ENCODE data around the gene KTN1.

Gene KTN1

DNA sequence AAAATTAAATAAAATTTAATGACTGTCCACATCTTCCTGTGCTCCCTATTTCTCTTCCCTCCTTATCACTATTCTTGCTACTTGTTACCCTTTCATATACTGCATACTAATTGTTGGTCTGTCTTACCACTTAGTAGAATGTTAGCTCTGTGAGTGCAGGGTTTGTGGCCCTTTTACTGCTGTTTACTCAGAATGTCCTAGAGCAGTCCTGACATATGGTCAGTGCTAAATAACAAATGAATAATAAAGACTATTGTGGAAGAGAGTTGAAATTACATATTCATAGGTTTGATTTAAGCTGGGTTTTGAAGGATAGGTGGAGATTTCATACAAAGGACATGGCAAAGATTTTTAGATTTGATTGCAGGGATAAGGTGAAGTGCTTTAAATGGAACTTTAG lies 24.5 kb downstream of the KTN1 start:
- no peak overlapping the region for H2AFZ ChIP-seq (ENCODE audit: low read depth, low read length)
- H3K36me3 ChIP-seq (ENCODE audit: insufficient read depth, low read length), result no peaks in the 10 kb centered on the region

DNA sequence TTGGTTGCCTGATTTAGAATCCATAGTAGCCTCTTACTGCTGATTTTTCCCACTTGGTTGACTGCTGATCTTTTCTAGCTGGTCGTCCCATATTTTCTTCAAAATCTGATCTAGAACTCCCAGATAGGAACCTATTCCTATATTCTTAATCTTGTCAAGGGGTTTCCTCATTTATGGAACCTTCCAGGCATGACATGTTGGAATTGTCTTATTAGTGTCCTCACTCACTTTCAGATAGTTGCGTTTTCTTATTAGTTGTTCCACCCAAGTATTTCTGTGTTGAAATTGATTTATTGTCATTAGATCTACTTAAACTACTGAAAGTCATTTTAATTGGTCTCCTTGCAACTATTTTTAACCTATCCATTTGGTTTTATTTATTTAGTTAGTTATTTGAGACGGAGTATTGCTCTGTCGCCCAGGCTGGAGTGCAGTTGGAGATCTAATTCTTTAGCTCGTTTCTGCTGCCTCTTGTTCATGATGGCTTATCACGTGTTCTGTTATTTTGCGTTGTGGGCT lies 25.0 kb downstream of the KTN1 start:
- peaks cover 2% of the 10 kb centered on the region for H3K9me3 ChIP-seq (ENCODE audit: low read length)
- H3K27me3 ChIP-seq (ENCODE audit: insufficient read depth, low read length), result no peaks in the 10 kb centered on the region
- no peak overlapping the region for H2AFZ ChIP-seq (ENCODE audit: low read depth, low read length)
- peaks cover 15% of the 10 kb centered on the region for H3K4me1 ChIP-seq (ENCODE audit: insufficient read depth, low read length)
- H3K4me3 ChIP-seq (ENCODE audit: low read length), result no peak overlapping the region
- no peaks in the 10 kb centered on the region for H3K36me3 ChIP-seq (ENCODE audit: insufficient read depth, low read length)

More for the DNA sequence above, 24.5 kb downstream of the KTN1 start:
- Histone ChIP-seq H3K4me3 (ENCODE audit: low read length) (no peak overlapping the region), H3K27me3 (ENCODE audit: insufficient read depth, low read length) (no peaks in the 10 kb centered on the region), H3K4me1 (ENCODE audit: insufficient read depth, low read length) (peaks cover 11% of the 10 kb centered on the region), H3K9me3 (ENCODE audit: low read length) (peaks cover 2% of the 10 kb centered on the region)

DNA sequence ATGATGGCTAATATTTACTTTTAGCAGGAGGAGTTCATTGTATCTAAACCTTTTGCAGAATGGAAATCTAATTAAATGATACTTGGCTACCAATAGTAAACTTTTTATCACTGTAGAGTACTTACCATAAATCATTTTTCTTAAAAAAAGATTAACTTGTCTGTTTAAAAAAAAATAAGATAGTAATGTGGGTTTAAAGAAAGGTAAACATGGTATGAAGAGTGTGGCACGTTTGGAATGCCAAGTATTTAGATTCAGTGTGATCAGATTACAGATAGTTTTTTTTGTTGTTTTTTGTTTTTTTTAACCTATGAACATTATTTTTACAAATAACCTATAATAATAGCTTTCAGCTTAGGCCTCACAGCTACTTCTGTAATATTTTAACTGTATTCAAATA lies 25.8 kb downstream of the KTN1 start:
- Histone ChIP-seq H3K4me3 (ENCODE audit: low read length) (no peak overlapping the region), H2AFZ (ENCODE audit: low read depth, low read length) (no peak overlapping the region), H3K36me3 (ENCODE audit: insufficient read depth, low read length) (no peaks in the 10 kb centered on the region), H3K27me3 (ENCODE audit: insufficient read depth, low read length) (no peaks in the 10 kb centered on the region), H3K4me1 (ENCODE audit: insufficient read depth, low read length) (peaks cover 18% of the 10 kb centered on the region), H3K9me3 (ENCODE audit: low read length) (peaks cover 2% of the 10 kb centered on the region)

DNA sequence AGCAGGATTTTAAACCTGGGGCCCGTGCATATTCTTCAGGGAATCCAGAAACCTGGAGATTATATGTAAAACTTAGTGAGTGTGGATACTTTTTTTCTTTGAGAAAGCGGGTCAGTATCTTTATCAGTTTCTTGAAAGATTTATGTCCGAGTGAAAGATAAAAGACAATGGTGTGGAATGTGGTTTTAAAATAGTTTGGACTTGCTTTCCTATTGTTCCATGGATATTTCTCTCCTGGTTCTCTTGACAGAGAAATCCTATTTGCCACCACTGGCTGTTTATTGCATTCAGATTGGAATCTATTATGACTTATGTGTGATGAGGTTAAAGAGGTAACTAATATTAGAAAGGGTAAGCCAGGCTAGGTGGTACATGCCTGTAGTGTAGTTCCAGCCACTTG lies 27.4 kb downstream of the KTN1 start:
- Histone ChIP-seq H3K9me3 (ENCODE audit: low read length) (peaks cover 2% of the 10 kb centered on the region), H3K4me3 (ENCODE audit: low read length) (no peak overlapping the region), H2AFZ (ENCODE audit: low read depth, low read length) (no peak overlapping the region), H3K36me3 (ENCODE audit: insufficient read depth, low read length) (no peaks in the 10 kb centered on the region), H3K27me3 (ENCODE audit: insufficient read depth, low read length) (no peaks in the 10 kb centered on the region), H3K4me1 (ENCODE audit: insufficient read depth, low read length) (peaks cover 18% of the 10 kb centered on the region)

DNA sequence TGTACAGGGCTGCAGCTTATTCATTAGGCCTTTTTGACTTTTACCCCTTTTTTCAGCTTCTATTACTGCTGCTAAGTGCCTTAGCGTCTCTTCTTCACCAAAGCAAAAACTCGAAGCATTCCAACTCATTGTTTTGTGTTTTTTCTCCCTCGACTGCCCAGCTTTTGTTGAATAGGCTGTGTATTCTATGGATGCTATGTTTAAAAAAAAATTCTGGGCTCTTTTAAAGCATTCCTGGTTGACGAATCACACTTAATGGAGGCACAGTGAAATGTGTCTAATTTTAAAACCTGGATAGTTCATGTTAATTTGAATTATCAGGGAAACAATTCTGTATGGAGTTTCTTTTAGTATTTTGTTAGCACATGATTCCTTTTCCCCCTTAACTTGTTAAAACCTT lies 29.7 kb downstream of the KTN1 start:
- Histone ChIP-seq H3K9me3 (ENCODE audit: low read length) (no peaks in the 10 kb centered on the region), H3K36me3 (ENCODE audit: insufficient read depth, low read length) (peaks cover 8% of the 10 kb centered on the region), H3K4me1 (ENCODE audit: insufficient read depth, low read length) (peaks cover 18% of the 10 kb centered on the region), H3K4me3 (ENCODE audit: low read length) (no peak overlapping the region), H2AFZ (ENCODE audit: low read depth, low read length) (no peak overlapping the region), H3K27me3 (ENCODE audit: insufficient read depth, low read length) (no peaks in the 10 kb centered on the region)

DNA sequence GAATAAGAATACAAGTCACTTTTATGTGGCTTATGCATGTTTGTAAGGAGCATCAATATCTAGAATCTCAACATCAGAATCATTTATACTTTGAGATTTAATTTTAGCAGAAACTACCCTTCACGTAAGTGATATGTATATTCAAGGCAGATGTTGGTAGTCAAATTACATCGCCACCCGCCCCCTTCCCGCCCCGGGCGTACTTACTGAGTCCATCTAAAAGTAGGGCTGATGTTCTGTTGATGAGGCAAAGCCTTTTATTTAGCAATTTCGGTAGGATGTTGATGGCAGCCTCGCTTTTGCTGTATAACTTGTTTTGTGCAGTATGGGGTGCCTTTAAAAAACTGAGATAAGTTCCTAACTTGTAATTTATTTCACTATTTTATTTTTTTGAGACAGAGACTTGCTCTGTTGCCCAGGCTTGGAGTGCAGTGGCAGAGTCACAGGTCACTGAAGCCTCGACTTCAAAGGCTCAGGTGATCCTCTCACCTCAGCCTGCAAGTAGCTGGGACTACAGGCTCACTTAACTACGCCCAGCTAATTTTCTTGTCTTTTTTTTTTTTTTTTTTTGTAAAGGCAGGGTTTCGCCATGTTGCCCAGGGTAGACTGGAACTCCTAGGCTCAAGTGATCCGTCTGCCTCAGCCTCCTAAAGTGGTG lies 30.8 kb downstream of the KTN1 start:
- H3K9me3 ChIP-seq (ENCODE audit: low read length), result no peaks in the 10 kb centered on the region
- H3K4me1 ChIP-seq (ENCODE audit: insufficient read depth, low read length), result peaks cover 18% of the 10 kb centered on the region
- H3K4me3 ChIP-seq (ENCODE audit: low read length), result no peak overlapping the region
- no peak overlapping the region for H2AFZ ChIP-seq (ENCODE audit: low read depth, low read length)
- H3K27me3 ChIP-seq (ENCODE audit: insufficient read depth, low read length), result no peaks in the 10 kb centered on the region
- H3K36me3 ChIP-seq (ENCODE audit: insufficient read depth, low read length), result peaks cover 16% of the 10 kb centered on the region

DNA sequence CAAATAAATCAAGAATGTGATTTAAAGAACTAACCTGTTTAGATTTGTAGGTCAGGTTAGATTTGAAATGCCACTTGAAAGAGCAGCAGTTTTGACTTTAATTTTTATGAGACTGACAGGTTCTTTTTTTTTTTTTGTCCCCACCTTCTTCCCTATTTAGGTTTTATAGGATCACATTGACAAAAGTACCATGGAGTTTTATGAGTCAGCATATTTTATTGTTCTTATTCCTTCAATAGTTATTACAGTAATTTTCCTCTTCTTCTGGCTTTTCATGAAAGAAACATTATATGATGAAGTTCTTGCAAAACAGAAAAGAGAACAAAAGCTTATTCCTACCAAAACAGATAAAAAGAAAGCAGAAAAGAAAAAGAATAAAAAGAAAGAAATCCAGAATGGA lies 31.9 kb downstream of the KTN1 start:
- Histone ChIP-seq H3K4me1 (ENCODE audit: insufficient read depth, low read length) (peaks cover 16% of the 10 kb centered on the region), H3K4me3 (ENCODE audit: low read length) (no peak overlapping the region), H3K9me3 (ENCODE audit: low read length) (no peaks in the 10 kb centered on the region), H2AFZ (ENCODE audit: low read depth, low read length) (no peak overlapping the region), H3K27me3 (ENCODE audit: insufficient read depth, low read length) (no peaks in the 10 kb centered on the region), H3K36me3 (ENCODE audit: insufficient read depth, low read length) (peaks cover 26% of the 10 kb centered on the region)

DNA sequence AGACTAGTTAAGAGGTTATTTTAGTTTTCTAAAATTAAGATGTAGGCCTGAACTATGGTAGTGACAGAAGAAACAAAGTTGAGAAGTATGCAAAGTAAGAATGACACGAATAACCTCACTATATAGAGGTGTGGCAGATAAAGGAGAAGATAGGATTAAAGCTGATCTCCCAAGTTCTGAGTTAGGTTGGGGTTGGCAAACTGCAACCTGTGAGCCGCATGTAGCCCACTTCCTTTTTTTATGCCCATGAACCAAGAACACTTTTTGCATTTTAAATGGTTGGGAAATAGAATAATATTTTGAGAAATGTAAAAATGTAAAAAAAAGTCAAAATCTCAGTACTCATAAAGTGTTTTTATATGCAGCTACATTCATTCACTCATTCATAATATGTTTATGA lies 34.3 kb downstream of the KTN1 start:
- Histone ChIP-seq H2AFZ (ENCODE audit: low read depth, low read length) (no peak overlapping the region), H3K27me3 (ENCODE audit: insufficient read depth, low read length) (no peaks in the 10 kb centered on the region), H3K9me3 (ENCODE audit: low read length) (peaks cover 6% of the 10 kb centered on the region), H3K4me1 (ENCODE audit: insufficient read depth, low read length) (peaks cover 8% of the 10 kb centered on the region), H3K36me3 (ENCODE audit: insufficient read depth, low read length) (peaks cover 49% of the 10 kb centered on the region), H3K4me3 (ENCODE audit: low read length) (no peak overlapping the region)

DNA sequence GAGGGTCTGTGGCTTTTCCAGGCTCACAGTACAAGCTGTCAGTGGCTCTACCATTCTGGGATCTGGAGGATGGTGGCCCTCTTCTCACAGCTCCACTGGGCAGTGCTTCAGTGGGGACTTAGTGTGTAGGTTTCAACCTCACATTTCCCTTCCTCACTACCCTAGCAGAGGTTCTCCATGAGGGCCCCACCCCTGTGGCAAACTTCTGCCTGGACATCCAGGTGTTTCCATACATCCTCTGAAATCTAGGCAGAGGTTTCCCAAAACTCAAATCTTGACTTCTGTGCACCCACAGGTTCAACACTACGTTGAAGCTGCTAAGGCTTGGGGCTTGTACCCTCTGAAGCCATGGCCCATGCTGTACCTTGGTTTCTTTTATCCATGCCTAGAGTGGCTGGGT lies 40.3 kb downstream of the KTN1 start:
- Histone ChIP-seq H3K27me3 (ENCODE audit: insufficient read depth, low read length) (no peaks in the 10 kb centered on the region), H3K4me1 (ENCODE audit: insufficient read depth, low read length) (no peaks in the 10 kb centered on the region), H3K4me3 (ENCODE audit: low read length) (no peak overlapping the region), H3K9me3 (ENCODE audit: low read length) (peaks cover 23% of the 10 kb centered on the region), H2AFZ (ENCODE audit: low read depth, low read length) (no peak overlapping the region), H3K36me3 (ENCODE audit: insufficient read depth, low read length) (peaks cover 72% of the 10 kb centered on the region)

DNA sequence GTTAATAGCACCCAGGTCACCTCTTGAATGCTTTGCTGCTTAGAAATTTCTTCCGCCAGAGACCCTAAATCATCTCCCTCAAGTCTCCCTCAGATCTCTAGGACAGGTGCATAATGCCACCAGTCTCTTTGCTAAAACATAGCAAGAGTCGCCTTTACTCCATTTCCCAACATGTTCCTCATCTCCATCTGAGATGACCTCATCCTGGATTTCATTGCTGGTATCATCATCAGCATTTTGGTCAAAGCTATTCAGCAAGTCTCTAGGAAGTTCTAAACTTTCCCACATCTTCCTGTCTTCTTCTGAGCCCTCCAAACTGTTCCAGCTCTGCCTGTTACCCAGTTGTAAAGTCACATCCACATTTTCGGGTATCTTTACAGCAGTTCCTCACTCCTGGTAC lies 41.0 kb downstream of the KTN1 start:
- H3K27me3 ChIP-seq (ENCODE audit: insufficient read depth, low read length), result no peaks in the 10 kb centered on the region
- H3K4me1 ChIP-seq (ENCODE audit: insufficient read depth, low read length), result no peaks in the 10 kb centered on the region
- H2AFZ ChIP-seq (ENCODE audit: low read depth, low read length), result no peak overlapping the region
- H3K36me3 ChIP-seq (ENCODE audit: insufficient read depth, low read length), result peaks cover 66% of the 10 kb centered on the region
- peaks cover 23% of the 10 kb centered on the region for H3K9me3 ChIP-seq (ENCODE audit: low read length)
- no peak overlapping the region for H3K4me3 ChIP-seq (ENCODE audit: low read length)

DNA sequence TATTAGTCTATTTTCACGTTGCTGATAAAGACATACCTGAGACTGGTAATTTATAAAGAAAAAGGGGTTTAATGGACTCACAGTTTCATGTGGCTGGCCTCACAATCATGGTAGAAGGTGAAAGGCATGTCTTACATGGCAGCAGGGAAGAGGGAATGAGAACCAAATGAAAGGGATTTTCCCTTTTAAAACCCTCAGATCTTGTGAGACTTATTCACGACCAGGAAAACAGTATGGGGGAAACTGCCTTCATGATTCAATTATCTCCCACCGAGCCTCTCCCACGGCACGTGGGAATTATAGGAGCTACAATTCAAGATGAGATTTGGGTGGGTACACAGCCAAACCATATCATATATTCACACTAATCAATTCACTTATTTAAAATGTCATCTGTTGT lies 41.4 kb downstream of the KTN1 start:
- Histone ChIP-seq H3K4me1 (ENCODE audit: insufficient read depth, low read length) (no peaks in the 10 kb centered on the region), H3K36me3 (ENCODE audit: insufficient read depth, low read length) (peaks cover 62% of the 10 kb centered on the region), H2AFZ (ENCODE audit: low read depth, low read length) (no peak overlapping the region), H3K4me3 (ENCODE audit: low read length) (no peak overlapping the region), H3K9me3 (ENCODE audit: low read length) (peaks cover 23% of the 10 kb centered on the region), H3K27me3 (ENCODE audit: insufficient read depth, low read length) (no peaks in the 10 kb centered on the region)

DNA sequence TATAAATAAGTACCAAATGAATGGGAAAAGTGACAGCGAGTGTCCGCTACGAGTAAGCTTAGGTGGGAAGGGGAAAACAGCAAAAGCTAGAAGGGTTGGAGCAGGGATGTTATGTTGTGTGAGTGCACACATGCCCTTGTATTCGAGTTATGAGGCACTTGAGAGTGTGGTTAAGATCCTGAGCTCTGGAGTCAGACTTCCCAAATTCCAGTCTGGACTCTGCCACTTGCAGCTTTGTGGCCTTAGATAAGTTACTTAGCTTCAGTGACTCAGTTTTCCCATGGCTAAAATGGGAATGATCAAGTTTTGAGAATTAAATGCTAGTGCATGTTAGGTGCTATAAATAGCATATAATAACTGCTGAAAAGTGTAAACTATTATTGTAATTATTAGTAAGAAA lies 44.9 kb downstream of the KTN1 start:
- H2AFZ ChIP-seq (ENCODE audit: low read depth, low read length), result no peak overlapping the region
- peaks cover 51% of the 10 kb centered on the region for H3K36me3 ChIP-seq (ENCODE audit: insufficient read depth, low read length)
- H3K9me3 ChIP-seq (ENCODE audit: low read length), result peaks cover 14% of the 10 kb centered on the region
- H3K4me3 ChIP-seq (ENCODE audit: low read length), result no peak overlapping the region
- H3K4me1 ChIP-seq (ENCODE audit: insufficient read depth, low read length), result no peaks in the 10 kb centered on the region
- no peaks in the 10 kb centered on the region for H3K27me3 ChIP-seq (ENCODE audit: insufficient read depth, low read length)

DNA sequence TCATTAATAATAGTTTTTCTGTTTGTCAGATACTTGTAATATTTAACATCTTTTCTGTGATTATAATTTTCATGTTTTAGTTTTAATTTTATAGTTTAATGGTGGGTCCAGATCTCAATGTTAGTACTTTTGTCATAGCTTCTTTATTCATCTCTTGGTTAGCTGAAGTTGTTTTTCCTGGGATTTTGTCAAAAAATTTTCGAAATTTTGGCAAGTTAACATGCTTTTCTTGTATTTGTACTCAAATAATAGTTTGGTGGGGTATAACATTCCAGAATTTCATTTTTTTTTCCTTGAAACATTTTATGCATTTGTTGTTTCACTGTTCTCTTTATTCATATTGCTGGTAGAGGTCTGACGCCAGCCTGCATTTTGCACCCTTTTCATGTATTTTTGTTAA lies 45.5 kb downstream of the KTN1 start:
- no peaks in the 10 kb centered on the region for H3K4me1 ChIP-seq (ENCODE audit: insufficient read depth, low read length)
- H2AFZ ChIP-seq (ENCODE audit: low read depth, low read length), result no peak overlapping the region
- peaks cover 8% of the 10 kb centered on the region for H3K9me3 ChIP-seq (ENCODE audit: low read length)
- H3K4me3 ChIP-seq (ENCODE audit: low read length), result no peak overlapping the region
- H3K27me3 ChIP-seq (ENCODE audit: insufficient read depth, low read length), result no peaks in the 10 kb centered on the region
- peaks cover 51% of the 10 kb centered on the region for H3K36me3 ChIP-seq (ENCODE audit: insufficient read depth, low read length)

DNA sequence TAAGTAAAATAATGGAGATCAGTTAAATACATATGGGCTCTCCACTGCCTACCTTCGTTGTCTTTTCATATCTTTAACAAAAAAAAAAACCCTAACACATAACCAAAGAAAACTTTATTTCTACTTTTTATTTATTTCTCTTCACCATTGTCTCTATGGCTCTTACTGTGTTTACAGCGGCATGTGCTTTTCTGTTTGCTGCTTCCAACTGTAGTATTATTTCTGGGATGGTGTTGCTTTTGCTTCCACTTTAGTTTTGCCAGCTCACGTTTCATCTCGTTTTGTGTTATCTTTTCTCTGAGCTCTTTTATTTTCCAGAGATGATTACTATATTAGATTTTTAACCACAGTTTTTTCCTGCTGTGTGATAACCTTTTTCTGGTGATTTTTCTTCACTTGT lies 46.1 kb downstream of the KTN1 start:
- Histone ChIP-seq H3K4me3 (ENCODE audit: low read length) (no peak overlapping the region), H3K36me3 (ENCODE audit: insufficient read depth, low read length) (peaks cover 48% of the 10 kb centered on the region), H2AFZ (ENCODE audit: low read depth, low read length) (no peak overlapping the region), H3K9me3 (ENCODE audit: low read length) (peaks cover 3% of the 10 kb centered on the region), H3K4me1 (ENCODE audit: insufficient read depth, low read length) (no peaks in the 10 kb centered on the region), H3K27me3 (ENCODE audit: insufficient read depth, low read length) (no peaks in the 10 kb centered on the region)
